GM04504 (cell line): Measurements from ENCODE around the gene TMOD4.
"Not testable (repeated sequence)": the region's sequence is repeated elsewhere in the genome, so short reads cannot be mapped to it uniquely, and the experiment has no call there.

ENCODE experiments used
- DNase-seq: peaks from one replicate; pipeline ENCODE4 v3.0.0-alpha.2; 2012; ENCODE audit warnings: low read depth

The TMOD4 gene

DNA sequence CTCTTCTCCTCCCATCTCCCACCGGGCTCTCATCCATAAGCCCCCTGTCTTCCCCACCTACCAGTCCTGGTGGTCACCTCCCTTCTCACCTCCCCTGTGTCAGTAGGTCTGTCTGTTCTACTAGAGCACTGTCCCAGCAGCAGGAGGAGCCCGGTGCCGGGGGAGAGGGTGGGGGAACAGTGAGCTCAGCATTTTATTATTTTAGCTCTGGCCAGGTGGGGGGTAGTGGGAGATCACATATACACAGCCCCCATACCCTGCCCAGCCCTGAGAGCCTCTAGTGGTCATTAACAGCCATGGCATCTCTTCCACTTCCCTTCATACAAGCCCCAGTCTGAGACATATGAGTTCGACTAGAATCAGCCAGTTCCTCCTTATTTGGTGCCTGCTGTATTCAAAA is at the start of gene TMOD4:
TMOD4 (minus strand) TSS at position 119 of the 400 bp plus-strand sequence. CDS start 1,106 bp downstream, outside the sequence.
- no peak for DNase-seq

DNA sequence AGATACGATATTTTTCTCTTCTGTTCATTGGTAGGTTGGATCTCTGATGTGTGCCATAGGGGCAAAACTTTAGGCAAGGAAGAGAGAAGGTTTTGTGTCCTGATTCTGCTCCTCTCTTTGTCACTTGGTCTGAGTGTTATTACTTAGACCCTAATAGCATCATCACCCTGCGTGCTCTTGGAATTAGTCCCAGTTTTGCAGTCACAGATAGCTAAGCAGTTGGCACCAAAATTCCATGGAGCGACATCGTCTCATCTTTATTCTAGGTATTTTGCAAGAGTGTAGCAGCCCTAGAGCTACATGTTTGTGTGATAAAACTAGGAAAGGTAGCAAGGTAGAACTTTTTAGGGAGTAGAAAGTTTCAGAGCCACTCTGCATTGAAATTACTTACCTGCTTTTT is 46.3 kb upstream of the TMOD4 start:
- DNase-seq: no peak

DNA sequence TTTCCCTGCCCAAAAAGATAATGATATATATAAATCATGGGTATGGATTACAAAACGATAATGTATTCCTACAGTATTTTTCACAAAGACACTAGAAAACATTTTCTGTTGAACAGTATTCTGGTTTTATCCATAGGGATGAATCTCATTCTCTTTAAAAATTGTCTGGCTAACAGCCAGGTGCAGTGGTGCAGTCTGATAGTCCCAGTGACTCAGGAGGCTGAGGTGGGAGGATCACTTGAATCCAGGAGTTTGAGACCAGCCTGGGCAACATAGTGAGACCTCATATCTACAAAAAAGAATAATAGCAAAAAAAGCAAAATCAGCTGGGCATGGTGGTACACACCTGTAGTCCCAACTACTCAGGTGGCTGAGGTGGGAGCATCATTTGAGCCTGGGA is 45.8 kb upstream of the TMOD4 start:
- no peak for DNase-seq

DNA sequence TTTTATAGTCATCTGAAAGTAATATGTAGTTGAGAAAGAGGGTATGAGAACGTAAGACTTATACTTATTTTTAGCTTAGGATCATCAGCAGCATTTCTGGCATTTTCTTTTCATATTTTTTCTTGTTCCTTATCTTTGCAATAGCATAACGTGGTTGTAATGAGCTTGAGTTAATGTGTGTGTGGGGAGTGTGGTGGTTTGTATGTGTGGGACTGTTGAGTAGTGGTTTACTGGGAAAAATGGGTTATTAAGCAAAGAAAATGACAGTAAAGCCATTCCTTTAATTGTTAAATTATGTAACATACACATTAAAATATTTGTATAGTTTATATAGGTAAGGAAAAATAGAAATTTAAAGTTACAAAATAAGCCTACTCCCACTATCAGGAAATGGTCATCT is 37.8 kb upstream of the TMOD4 start:
- no peak for DNase-seq

DNA sequence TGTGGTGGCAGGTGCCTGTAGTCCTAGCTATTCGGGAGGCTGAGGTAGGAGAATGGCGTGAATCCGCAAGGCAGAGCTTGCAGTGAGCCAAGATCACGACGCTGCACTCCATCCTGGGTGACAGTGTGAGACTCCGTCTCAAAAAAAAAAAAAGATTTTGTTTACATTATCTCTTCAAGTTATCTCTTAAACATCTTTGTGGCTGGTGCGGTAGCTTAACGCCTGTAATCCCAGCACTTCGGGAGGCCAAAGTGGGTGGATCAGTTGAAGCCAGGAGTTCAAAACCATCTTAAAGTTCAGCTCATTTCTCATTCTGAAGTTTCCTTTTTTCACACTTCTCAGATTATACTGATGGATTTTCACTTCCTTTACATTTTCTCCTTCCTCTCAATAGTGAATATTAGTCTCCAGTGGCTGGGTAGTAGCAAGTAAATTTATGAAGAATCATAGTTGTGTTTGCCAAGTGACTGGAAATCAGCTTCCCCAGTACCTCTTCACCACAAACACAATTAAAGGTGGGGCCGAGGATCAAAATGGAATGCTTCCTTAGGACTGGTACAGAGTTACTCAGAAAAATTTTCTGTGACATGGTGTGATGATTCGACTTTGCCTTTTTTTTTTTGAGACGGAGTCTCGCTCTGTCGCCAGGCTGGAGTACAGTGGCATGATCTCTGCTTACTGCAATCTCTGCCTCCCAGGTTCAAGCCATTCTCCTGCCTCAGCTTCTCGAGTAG is 36.4 kb upstream of the TMOD4 start:
- DNase-seq: no peak

DNA sequence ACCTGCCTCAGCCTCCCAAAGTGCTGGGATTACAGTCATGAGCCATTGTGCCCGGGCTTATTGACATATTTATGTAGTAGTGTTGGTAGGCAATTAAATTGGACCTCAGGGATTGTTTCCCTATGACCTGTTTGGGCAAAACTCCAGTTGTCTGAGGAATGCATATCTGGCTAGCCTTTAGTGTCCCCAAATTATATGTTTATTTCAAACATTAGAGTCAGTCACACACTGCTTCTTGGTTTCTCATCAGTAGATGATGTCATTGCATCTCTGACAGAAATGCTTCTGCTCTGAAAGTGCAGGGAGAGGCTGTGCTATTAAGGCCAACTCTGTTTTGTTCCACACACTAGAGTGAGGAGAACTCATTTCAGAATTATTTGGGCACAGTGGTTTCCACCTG is 35.0 kb upstream of the TMOD4 start:
- peak; percentile 53 for DNase-seq

DNA sequence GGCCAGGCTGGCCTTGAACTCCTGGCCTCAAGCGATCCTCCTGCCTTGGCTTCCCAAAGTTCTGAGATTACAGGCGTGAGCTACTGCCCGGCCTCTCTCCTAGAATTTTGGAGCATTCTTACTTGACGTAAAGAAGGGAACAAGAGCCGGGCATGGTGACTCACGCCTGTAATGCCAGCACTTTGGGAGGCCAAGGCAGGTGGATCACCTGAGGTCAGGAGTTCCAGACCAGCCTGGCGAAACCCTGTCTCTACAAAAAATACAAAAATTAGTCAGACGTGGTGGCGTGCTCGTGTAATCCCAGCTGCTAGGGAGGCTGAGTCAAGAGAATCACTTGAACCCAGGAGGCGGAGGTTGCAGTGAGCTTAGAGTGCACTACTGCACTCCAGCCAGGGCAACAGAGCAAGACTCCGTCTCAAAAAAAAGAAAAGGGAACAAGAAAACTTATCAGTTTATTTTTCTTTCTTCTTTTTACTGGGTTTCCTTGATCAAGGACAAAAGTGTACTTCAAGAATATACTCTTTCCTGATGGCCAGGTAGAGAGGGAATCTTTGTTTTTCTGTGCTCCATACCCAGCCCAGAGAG is 29.7 kb upstream of the TMOD4 start:
- DNase-seq: not testable (repeated sequence)

DNA sequence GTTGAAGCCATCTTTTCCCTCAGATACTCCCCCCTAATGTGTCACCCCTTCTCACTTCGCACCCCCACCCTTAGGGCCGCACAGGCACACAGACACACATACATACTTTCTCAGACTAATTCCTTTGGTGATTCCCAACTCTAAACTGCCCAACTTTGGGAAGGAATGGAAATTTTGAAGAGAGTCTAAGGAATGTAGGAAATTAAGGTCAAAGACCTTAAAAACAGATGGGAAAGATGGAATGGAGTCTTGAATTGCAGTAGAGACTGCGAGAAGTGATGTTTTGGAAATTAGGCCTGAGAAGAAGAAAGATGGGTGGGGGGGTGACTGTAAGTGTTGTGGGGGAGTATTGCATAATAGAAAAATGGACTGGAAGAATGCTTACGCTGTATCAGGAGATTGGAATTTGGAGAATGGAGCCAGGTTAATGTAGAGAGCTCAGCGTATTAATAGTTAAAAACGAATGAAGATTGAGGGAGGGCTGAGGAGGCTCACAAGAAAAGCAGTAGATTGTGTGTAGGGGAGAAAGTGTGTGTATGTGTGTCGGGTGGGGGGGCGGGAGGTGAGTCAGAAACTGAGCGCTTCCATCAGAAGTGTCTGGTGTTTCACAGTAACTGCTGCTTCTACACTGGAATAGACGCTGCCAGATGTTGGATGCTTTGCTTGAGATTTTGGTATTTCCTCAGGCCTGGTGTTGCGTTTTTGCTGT is 24.2 kb upstream of the TMOD4 start:
- DNase-seq: peak; percentile 68

DNA sequence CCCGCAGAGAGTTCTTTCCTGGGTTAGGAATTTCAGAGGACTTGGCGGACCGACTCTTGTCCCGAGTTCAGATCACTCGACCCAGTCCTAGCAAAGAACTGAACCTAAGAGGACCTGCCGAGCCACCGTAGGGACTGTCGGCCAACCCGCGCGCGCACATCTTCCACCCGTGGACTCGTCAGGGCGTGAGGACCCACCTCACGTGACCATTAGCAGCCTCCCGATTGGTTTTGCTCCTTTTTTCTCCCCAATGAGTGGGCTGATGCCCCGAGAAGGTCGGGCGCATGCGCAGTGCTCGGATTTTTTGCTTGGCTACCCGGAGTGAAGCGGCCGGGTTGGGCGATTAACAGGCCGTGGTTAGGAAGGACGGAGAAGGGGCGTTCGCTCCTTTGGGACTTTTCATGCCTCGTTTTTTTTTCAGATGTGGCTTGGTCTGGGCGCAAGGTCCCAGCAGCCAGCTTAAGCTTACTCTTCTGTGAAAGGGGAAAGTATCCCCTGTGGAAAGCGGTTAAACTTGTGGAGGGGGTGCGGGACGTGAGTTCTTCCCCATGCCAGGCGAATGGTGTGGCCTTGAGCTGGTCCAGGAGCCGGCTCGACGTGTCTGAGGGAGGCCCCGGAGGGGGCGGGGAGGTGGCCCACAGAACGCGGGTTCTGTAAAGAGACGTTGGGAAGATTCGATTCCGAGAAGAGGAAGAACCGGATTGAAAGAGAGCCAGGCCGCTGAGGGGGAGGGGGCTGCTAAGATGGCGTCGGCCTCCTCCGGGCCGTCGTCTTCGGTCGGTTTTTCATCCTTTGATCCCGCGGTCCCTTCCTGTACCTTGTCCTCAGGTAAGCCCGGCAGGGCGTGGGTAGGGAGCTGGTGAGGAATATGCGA is 22.7 kb upstream of the TMOD4 start, which contains the start of gene PIP5K1A:
PIP5K1A (plus strand) TSS at position 299 of the 874 bp plus-strand sequence; CDS start at position 744, 445 bp downstream.
- peak; percentile 98 for DNase-seq

DNA sequence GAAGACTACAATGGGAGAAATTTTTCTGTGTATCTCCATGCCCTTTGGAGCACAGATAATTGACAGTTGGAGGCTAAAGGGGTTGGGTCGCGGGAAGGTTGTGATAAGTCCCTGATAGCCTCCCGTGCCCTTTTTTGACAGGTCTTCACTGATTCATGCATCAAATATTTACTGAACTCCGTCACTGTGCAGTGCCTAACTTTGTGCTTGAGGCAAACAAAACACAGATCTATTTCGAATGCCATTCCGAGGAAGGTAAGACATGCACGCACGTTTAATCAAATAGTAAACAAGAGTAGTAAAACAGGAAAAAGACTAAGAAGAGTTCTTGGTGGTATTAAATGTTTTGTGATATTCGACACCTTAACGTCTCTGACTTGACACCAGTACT is 22.1 kb upstream of the TMOD4 start:
- DNase-seq: no peak

DNA sequence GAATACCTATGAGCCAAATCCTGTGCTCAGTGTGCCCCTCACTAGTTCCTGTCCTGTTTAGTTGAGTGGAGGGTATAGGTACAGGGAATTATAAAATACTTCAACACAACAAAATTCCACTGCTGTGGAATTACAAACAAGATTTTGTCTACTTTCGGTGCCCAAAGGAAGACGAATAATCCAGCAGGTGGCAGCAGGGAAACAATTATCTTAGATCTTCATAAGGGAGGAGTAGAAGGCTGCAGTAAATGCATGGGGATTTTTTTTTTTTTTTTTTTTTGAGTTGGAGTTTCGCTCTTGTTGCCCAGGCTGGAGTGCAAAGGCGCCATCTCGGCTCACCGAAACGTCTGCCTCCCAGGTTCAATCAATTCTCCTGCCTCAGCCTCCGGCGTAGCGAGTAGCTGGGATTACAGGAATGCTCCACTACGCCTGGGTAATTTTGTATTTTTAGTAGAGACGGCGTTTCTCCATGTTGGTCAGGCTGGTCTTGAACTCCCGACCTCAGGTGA is 20.6 kb upstream of the TMOD4 start:
- DNase-seq: peak; percentile 79

DNA sequence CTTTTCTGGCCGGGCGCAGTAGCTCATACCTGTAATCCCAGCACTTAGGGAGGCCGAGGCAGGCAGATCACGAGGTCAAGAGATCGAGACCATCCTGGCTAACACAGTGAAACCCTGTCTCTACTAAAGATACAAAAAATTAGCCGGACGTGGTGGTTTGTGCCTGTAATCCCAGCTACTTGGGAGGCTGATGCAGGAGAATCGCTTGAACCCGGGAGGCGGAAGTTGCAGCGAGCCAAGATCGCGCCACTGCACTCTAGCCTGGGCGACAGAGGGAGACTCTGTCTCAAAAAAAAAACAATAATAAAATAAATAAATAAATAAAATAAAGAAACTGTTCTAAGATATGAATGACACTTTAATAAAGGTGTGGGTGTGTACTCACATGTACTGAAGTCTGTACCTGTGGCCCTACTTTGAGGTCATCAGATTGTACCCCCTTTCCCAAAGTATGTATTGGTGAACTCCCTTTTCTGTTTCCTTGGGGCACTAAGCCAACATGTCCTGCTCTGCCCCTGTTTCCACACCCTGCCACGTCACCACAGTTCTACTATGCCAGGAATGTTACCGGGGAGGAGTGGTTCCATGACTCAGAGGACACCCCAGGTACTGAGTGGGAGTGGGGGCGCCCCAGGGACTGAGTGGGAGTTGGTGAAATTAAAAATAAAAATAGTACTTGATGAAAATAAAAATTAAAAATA is 19.3 kb upstream of the TMOD4 start:
- peak; percentile 78 for DNase-seq

DNA sequence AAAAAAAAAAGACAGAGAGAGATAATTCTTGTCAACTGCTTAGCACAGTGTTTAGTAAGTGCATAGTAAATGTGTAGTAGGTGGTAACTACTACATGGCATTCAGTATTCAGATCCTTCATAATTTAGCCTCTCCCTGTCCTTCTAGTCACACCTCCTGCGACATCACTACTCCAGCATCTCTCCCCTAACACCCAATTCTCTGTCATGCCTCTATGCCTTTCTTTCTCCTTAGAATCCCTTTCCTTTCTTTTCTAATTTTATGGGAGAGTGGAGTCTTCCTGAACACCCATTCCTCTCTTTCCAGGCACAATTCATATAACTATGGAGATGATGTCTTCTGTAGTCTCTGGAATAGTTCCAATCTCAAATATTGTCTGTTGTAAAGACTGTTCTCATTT is 18.1 kb upstream of the TMOD4 start:
- DNase-seq: no peak

DNA sequence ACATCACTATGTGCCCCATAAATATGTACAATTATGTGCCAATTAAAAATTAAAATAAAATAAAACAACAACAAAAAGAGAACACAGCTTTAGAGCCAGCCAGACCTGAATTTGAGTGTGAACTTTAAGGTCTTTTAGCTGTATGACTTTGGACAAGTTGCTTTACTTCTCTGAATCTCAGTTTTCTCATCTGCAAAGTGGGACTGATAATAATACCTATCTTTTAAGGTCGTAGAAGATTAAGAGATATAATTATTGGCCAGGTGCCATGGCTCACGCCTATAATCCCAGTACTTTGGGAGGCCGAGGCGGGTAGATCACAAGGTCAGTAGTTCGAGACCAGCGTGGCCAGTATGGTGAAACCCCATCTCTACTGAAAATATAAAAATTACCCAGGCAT is 17.5 kb upstream of the TMOD4 start:
- no peak for DNase-seq

DNA sequence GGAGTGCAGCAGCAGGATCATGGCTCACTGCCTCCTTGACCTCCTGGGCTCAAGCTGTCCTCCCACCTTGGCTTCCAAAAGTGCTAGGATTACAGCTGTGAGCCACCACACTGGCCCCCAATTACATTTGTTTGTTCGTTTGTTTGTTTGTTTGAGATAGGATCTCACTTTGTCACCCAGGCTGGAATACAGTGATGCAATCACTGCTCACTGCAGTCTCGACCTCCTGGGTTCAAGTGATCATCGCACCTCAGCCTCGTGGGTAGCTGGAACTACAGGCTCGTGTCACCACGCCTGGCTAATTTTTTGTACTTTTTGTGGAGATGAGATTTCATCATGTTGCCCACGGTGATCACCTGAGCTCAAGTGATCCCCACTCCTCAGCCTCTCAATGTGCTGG is 16.3 kb upstream of the TMOD4 start:
- DNase-seq: no peak

DNA sequence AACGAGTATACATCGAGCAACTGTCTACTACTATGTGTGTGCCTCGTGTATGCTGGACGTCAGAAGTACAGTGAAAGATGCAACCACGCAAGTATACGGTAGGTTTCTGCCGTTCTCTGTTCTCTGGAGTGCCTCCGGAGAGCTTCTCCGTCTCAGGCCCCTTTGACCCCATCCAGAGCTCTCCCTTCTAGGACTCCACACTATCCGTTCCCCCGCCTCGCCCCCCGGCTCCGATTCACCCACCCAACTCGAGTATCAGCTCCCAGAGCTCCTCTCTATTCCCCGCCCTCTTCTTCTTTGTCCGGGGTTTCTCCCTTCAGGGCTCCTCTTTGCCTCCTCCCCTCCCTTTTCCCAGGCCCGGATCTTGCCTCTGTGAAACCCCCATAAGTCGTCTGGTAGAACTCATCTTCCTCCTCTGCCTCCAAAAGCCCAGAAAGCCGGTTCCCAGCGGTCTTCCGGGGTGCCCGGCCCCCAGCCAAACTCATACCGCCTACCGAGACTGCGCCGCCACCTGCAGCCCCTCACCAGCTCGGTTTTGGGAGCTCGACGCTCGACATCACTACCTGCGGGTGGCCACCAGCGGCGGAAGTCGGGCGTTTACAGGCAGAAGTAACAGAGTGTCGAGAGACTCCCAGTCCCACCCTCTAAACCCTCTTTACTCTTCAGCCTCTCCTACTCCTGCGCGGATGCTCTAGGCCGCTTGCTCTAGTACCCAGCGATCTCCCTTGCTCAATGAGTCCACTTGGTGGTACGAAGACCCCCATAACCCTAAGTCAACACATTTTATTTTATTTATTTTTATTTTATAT is 14.1 kb upstream of the TMOD4 start, which contains the start of gene VPS72:
VPS72 (minus strand) TSS at position 561 of the 809 bp plus-strand sequence; CDS start at position 485, 76 bp downstream.
- DNase-seq: peak; percentile 72

DNA sequence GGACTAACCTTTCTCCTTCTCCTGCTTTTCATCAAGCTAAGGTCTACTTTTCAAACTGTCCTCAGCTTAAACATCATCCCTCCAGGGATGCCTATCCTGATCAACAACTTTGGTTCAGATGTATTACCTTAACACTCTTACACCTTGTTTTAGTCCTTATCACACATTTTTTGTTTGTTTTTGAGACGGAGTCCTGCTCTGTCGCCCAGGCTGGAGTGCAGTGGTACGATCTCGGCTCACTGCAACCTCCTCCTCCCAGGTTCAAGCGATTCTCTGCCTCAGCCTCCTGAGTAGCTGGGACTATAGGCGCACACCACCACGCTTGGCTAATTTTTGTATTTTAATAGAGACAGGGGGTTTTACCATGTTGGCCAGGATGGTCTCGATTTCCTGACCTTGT is 12.9 kb upstream of the TMOD4 start:
- DNase-seq: not testable (repeated sequence)

DNA sequence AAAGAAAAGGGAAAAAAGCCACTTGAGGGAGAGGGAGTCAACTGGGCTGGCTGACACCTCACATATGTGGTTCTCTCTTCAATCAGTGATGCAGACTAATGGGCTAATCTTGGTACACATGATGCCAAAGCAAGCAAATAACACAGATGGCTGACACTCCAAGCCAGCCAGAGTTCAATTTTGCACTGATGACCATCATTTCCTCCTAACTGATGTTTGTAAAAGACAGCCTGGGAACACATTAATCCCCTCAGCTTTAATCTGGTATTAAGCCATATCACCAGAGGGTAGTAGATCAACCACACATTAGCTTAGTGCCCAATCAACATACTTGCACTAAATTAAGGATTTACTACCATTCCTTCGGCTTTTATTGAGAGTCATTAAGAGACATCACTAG is 11.4 kb upstream of the TMOD4 start:
- no peak for DNase-seq

DNA sequence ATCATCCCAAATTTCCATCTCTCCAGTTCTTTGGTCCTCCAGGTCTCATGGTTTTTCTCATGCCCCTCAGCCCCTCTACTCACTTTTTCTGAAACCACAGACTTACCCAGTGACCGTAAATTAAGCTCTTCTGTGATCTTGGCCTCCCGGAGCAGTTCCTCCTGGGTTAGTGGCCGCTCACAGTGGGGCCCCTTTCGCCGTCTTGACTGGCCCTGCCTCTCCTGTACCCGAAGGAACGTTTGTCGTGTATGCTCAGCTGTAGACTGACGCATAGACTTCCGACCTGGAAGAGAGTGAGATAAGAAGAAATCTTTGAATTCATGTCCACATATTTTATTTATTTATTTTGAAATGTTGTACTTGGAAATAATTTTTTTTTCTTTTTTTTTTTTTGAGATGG is 8.4 kb upstream of the TMOD4 start:
- DNase-seq: no peak

DNA sequence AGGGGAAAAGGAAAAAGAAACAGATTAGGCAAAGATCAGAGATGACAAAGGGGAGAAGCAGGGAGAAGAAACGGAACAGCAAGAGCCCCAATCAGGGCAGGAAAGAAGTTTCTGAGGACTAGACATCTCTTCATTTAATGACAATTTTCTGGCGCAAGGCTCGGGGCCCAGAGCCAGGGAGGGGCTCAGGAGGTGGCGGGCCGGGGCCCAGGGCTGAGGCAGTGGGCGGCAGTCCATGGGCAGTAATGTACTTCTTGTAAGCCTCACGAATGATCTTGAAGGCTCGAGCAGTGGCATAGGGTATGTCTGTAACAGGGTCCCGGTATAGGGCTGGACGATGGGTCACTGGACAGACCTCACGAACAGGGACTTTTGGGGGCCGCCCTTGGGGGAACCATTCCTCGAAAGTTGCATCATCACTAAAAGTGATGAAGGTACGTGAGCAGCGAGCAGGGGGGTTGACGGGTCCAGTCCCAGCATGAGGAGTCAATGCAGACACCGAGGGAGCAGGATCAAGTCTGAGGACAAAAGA is 799 bp upstream of the TMOD4 start:
- no peak for DNase-seq
